Endodermal cell (in vitro differentiated cells): ENCODE measurements around the gene PITPNM3. TPM values are rescaled to one million over a fixed set of nuclear protein-coding genes. Genes with fewer than 3 reads are reported as not detected.
"Not testable (repeated sequence)": the region's sequence is repeated elsewhere in the genome, so short reads cannot be mapped to it uniquely, and the experiment has no call there.

Source experiments
- DNase-seq: peaks from one replicate; pipeline ENCODE4 v3.0.0-alpha.2; 2017
- H3K27ac ChIP-seq: 2 replicates; pipeline ENCODE4 v1.5.1; 2013; ENCODE audit warnings: mild to moderate bottlenecking, low read depth, low read length, moderate library complexity
- H3K27me3 ChIP-seq: 2 replicates; pipeline ENCODE4 v1.6.1; 2013; ENCODE audit warnings: mild to moderate bottlenecking, low read length, moderate library complexity; ENCODE audit not compliant: insufficient read depth, control insufficient read depth, poor library complexity, severe bottlenecking
- H3K36me3 ChIP-seq: 2 replicates; pipeline ENCODE4 v1.7.0; 2013; ENCODE audit warnings: mild to moderate bottlenecking, low read length, moderate library complexity; ENCODE audit not compliant: control insufficient read depth, insufficient read depth
- H3K4me1 ChIP-seq: one replicate; pipeline ENCODE4 v1.7.0; 2013; ENCODE audit warnings: low read length; ENCODE audit not compliant: control insufficient read depth, insufficient read depth
- H3K4me3 ChIP-seq: 2 replicates; pipeline ENCODE4 v1.5.1; 2013; ENCODE audit warnings: mild to moderate bottlenecking, low read length, moderate library complexity
- H3K9ac ChIP-seq: 2 replicates; pipeline ENCODE4 v1.6.1; 2013; ENCODE audit warnings: mild to moderate bottlenecking, low read length, moderate library complexity; ENCODE audit not compliant: poor library complexity, severe bottlenecking; ENCODE audit errors: extremely low read depth
- H3K9me3 ChIP-seq: 2 replicates; pipeline ENCODE4 v1.6.1; 2013; ENCODE audit warnings: mild to moderate bottlenecking, low read length, moderate library complexity; ENCODE audit not compliant: control insufficient read depth
- H3K27ac Mint-ChIP-seq: 2 replicates; pipeline ENCODE4 v1.8.0; 2020; ENCODE audit warnings: mixed read lengths
- H3K27me3 Mint-ChIP-seq: 2 replicates; pipeline ENCODE4 v1.8.0; 2021; ENCODE audit warnings: mild to moderate bottlenecking, mixed read lengths; ENCODE audit not compliant: insufficient read depth
- H3K36me3 Mint-ChIP-seq: 2 replicates; pipeline ENCODE4 v1.8.0; 2020; ENCODE audit warnings: low read depth, mixed read lengths
- H3K4me1 Mint-ChIP-seq: 2 replicates; pipeline ENCODE4 v1.8.0; 2020; ENCODE audit warnings: mixed read lengths
- H3K4me3 Mint-ChIP-seq: 2 replicates; pipeline ENCODE4 v1.8.0; 2020; ENCODE audit warnings: mild to moderate bottlenecking, moderate library complexity, mixed read lengths
- H3K9me3 Mint-ChIP-seq: 2 replicates; pipeline ENCODE4 v1.8.0; 2020; ENCODE audit warnings: mild to moderate bottlenecking, mixed read lengths
- CTCF ChIP-seq: fragments of 200-600 bp; sonication (generic); conservative IDR thresholded peaks from 2 replicates; pipeline ENCODE4 v1.5.0; 2021; ENCODE audit warnings: antibody characterized with exemption, mild to moderate bottlenecking
- WGBS, 2 experiments: methylation state at CpG; one replicate each; pipeline versions ENCODE4 v1.1.5 to v1.1.7; 2013; ENCODE audit warnings: missing lambda C conversion rate in 2 of 2, mixed read lengths in 1 of 2; ENCODE audit not compliant: insufficient coverage in 1 of 2, insufficient read length in 1 of 2; 5-methylcytosine and 5-hydroxymethylcytosine counted together
- total RNA-seq, 2 donors: library from RNA; stranded (reverse); fragmentation: NEBNext Ultra II Directional in 1 of 2; extraction: Animal tissue kit (Norgen Biotek cat#: 25700) in 1 of 2; gene quantifications; 2 replicates in 1 of 2; 3 replicates in 1 of 2; pipeline ENCODE4 v1.2.1, GENCODE V29; 2021

PITPNM3 gene
- total RNA-seq, 2 donors from 2014 or later, result 1.8 to 2.7 TPM

- Histone ChIP-seq H3K9ac (no peak overlapping the region), H3K27ac (no peak overlapping the region), H3K27me3 (no peaks in the 10 kb centered on the region), H3K4me1 (no peaks in the 10 kb centered on the region), H3K4me3 (no peak overlapping the region), H3K9me3 (peaks cover 21% of the 10 kb centered on the region), H3K36me3 (peaks cover 89% of the 10 kb centered on the region)
- 89 to 93% methylated on average over 4 of the region's 4 CpGs for WGBS, 2 experiments
- Mint-ChIP-seq H3K4me3 (no peak overlapping the region), H3K27me3 (no peaks in the 10 kb centered on the region), H3K27ac (no peak overlapping the region), H3K36me3 (peaks cover 80% of the 10 kb centered on the region), H3K9me3 (peaks cover 6% of the 10 kb centered on the region), H3K4me1 (peaks cover 33% of the 10 kb centered on the region)
- DNase-seq, result no peak
- no peak for TF ChIP-seq CTCF
These were observed 40.6 kb upstream of the PITPNM3 start for GRCh38 chr17:6596941-6597340.

- Mint-ChIP-seq H3K27me3 (no peaks in the 10 kb centered on the region), H3K4me1 (peaks cover 38% of the 10 kb centered on the region), H3K27ac (no peak overlapping the region), H3K36me3 (peaks cover 82% of the 10 kb centered on the region), H3K4me3 (no peak overlapping the region), H3K9me3 (peaks cover 6% of the 10 kb centered on the region)
- Histone ChIP-seq H3K9me3 (peaks cover 21% of the 10 kb centered on the region), H3K9ac (no peak overlapping the region), H3K27me3 (no peaks in the 10 kb centered on the region), H3K27ac (no peak overlapping the region), H3K36me3 (peaks cover 93% of the 10 kb centered on the region), H3K4me1 (no peaks in the 10 kb centered on the region), H3K4me3 (no peak overlapping the region)
- 84 to 92% methylated on average over 2 of the region's 2 CpGs for WGBS, 2 experiments
- TF ChIP-seq CTCF, result no peak
- no peak for DNase-seq
These were observed 40.2 kb upstream of the PITPNM3 start for GRCh38 chr17:6596511-6596910.

- Mint-ChIP-seq H3K4me1 (peaks cover 36% of the 10 kb centered on the region), H3K4me3 (no peak overlapping the region), H3K27ac (no peak overlapping the region), H3K9me3 (peaks cover 6% of the 10 kb centered on the region), H3K27me3 (no peaks in the 10 kb centered on the region), H3K36me3 (peaks cover 83% of the 10 kb centered on the region)
- TF ChIP-seq CTCF, result no peak
- no peak overlapping the region for H3K27ac ChIP-seq
- H3K4me3 ChIP-seq, result no peak overlapping the region
- no peaks in the 10 kb centered on the region for H3K27me3 ChIP-seq
- no peak for DNase-seq
- H3K36me3 ChIP-seq, result peaks cover 97% of the 10 kb centered on the region
- peaks cover 21% of the 10 kb centered on the region for H3K9me3 ChIP-seq
- H3K4me1 ChIP-seq, result no peaks in the 10 kb centered on the region
- 91 to 100% methylated on average over 2 to 7 of the region's 7 CpGs for WGBS, 2 experiments
- no peak overlapping the region for H3K9ac ChIP-seq
These were observed 39.7 kb upstream of the PITPNM3 start for GRCh38 chr17:6596081-6596480.

- peaks cover 81% of the 10 kb centered on the region for H3K36me3 Mint-ChIP-seq
- H3K4me1 Mint-ChIP-seq, result peaks cover 20% of the 10 kb centered on the region
- not testable (repeated sequence) for H3K4me3 ChIP-seq, H3K27ac Mint-ChIP-seq, H3K4me1 ChIP-seq, H3K9me3 Mint-ChIP-seq, H3K27me3 Mint-ChIP-seq, H3K27me3 ChIP-seq, H3K27ac ChIP-seq, H3K9ac ChIP-seq, DNase-seq, H3K4me3 Mint-ChIP-seq
- peaks cover 21% of the 10 kb centered on the region for H3K9me3 ChIP-seq
- 95 to 96% methylated on average over 14 of the region's 14 CpGs for WGBS, 2 experiments
- H3K36me3 ChIP-seq, result peaks cover 98% of the 10 kb centered on the region
These were observed 37.0 kb upstream of the PITPNM3 start for GRCh38 chr17:6593371-6593770.
